Hepatic stellate cell (primary cell): Measurements from ENCODE around the gene SUMF1.
"Not testable (repeated sequence)": the region's sequence is repeated elsewhere in the genome, so short reads cannot be mapped to it uniquely, and the experiment has no call there.

Experiments
- DNase-seq: peaks from one replicate; pipeline ENCODE4 v3.0.0; 2011; ENCODE audit warnings: low spot score

The SUMF1 gene

GRCh38 chr3:4335840-4336562 lies 131.1 kb downstream of the SUMF1 start:
- DNase-seq = no peak

GRCh38 chr3:4334548-4334947 lies 132.5 kb downstream of the SUMF1 start:
- no peak for DNase-seq

- DNase-seq = no peak
Observed at GRCh38 chr3:4332991-4333390, 134.1 kb downstream of the SUMF1 start.

GRCh38 chr3:4332574-4332973 lies 134.5 kb downstream of the SUMF1 start:
- DNase-seq = no peak

GRCh38 chr3:4332111-4332510 lies 135.0 kb downstream of the SUMF1 start:
- DNase-seq = no peak

GRCh38 chr3:4329806-4330205 lies 137.3 kb downstream of the SUMF1 start:
- not testable (repeated sequence) for DNase-seq

GRCh38 chr3:4326868-4327267 lies 140.2 kb downstream of the SUMF1 start:
- no peak for DNase-seq

GRCh38 chr3:4323246-4324027 lies 143.6 kb downstream of the SUMF1 start:
- no peak for DNase-seq

- no peak for DNase-seq
Observed at GRCh38 chr3:4322635-4323034, 144.4 kb downstream of the SUMF1 start.

- no peak for DNase-seq
Observed at GRCh38 chr3:4321732-4322131, 145.3 kb downstream of the SUMF1 start.

- no peak for DNase-seq
Observed at GRCh38 chr3:4320096-4320911, 146.8 kb downstream of the SUMF1 start.

GRCh38 chr3:4314688-4315087 lies 152.4 kb downstream of the SUMF1 start:
- DNase-seq = no peak

GRCh38 chr3:4313606-4314293 lies 153.3 kb downstream of the SUMF1 start:
- no peak for DNase-seq

GRCh38 chr3:4311496-4311895 lies 155.6 kb downstream of the SUMF1 start:
- no peak for DNase-seq
